GF-D8 (cell line): Measurements from ENCODE around the gene CPNE6.

ENCODE experiments used
- DNase-seq: peaks from one replicate; lab custom pipeline; 2025; lab: John Stamatoyannopoulos, UW

CPNE6 gene

DNA sequence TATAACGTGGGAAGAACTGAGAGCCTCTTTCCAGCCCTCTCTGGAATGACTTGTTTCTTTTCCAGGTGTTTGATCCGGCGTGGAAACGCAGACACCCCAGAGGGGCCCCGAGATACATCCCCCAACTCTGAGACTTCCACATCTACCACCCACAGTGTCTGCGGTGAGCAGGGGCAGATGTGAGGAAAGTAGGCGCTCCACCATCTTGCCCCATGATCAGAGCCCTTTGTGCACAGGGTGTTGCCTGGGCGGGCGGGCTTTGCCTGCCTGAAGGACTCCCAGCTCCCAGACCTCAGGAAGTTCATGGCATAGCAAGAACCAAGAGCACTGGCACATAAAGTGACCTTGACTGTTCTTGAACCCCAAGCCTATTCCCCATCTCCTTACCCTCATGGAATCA is 16.7 kb upstream of the CPNE6 start:
- no peak for DNase-seq

GRCh38 chr14:24055971-24056799 is 15.2 kb upstream of the CPNE6 start:
- no peak for DNase-seq

DNA sequence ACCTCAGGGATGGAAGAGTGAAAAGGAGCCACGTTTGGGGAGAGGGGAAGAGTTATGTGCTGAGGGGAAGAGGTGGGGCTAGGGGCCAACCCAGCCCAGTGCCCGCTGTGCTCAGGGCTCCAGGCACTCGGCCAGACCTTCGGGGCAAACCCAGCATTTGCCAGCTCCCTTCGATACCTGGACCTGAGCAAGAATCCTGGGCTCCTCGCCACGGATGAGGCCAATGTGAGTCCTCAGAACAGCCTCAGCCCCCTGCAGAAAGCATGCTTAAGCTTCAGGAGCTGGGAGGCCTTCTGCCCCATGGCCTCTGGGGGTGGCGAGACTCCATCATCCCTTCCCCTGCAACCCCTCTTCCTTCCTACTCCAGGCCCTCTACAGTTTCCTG is 14.6 kb upstream of the CPNE6 start:
- no peak for DNase-seq

GRCh38 chr14:24057271-24057670 is 14.1 kb upstream of the CPNE6 start:
- no peak for DNase-seq

DNA sequence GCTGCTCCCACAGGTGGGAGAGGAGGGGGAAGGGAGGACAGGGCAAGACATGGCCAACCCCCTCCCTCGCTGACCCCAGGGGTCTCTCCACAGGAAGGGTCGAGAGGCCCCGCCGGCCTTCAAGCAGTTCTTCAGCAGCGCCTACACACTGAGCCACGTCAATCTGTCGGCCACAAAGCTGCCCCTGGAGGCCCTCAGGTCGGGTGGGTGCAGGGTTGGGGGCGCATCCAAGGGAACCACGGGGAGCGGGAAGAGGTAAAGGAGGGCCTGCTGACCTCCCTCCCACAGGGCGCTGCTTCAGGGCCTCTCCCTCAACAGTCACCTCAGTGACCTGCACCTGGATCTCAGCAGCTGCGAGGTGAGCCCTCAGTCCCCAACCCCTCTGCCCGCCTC is 13.5 kb upstream of the CPNE6 start:
- DNase-seq, result no peak

- DNase-seq, result peak; percentile 9
Measured at GRCh38 chr14:24058260-24058950, 13.0 kb upstream of the CPNE6 start.

DNA sequence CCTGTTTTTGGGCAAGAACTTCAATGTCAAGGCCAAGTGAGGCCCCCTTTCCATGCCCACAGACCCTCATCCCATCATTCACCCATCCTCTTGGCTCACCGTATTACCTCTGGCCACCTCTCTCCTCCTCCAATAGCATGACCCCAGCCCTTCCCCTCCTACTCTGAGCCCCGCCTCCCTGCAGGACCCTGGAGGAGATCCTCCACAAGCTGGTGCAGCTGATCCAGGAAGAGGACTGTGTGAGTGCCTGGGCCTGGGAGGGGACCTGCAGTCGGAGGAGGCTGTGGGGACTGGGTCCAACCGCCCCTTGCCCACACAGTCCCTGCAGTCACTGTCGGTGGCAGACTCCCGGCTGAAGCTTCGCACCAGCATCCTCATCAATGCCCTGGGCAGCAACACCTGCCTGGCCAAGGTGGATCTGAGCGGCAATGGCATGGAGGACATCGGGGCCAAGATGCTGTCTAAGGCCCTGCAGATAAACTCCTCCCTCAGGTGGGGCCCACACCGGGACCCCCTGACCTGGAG is 12.3 kb upstream of the CPNE6 start:
- DNase-seq, result no peak

GRCh38 chr14:24059841-24060388 is 11.4 kb upstream of the CPNE6 start:
- no peak for DNase-seq

DNA sequence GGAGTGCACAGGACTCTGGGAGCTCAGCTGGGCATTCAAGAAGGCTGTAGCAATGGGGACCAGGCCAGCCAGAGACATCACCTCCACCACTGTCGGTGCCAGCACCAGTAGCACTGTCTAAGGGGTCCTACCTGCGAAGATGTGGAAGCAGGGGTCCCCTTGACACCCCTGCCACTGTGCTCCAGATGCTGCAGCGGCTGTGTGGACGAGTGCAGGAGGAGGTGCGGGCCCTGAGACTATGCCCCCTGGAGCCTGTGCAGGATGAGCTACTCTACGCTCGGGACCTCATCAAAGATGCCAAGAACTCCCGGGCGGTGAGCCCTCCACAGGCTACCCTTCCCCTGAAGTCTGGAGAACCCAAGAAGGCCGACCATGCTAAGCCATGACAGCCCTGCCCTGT is 10.9 kb upstream of the CPNE6 start:
- DNase-seq, result no peak

- no peak for DNase-seq
Measured at GRCh38 chr14:24060984-24061913, 10.1 kb upstream of the CPNE6 start.

GRCh38 chr14:24062216-24062980 is 9.0 kb upstream of the CPNE6 start:
- DNase-seq, result no peak

DNA sequence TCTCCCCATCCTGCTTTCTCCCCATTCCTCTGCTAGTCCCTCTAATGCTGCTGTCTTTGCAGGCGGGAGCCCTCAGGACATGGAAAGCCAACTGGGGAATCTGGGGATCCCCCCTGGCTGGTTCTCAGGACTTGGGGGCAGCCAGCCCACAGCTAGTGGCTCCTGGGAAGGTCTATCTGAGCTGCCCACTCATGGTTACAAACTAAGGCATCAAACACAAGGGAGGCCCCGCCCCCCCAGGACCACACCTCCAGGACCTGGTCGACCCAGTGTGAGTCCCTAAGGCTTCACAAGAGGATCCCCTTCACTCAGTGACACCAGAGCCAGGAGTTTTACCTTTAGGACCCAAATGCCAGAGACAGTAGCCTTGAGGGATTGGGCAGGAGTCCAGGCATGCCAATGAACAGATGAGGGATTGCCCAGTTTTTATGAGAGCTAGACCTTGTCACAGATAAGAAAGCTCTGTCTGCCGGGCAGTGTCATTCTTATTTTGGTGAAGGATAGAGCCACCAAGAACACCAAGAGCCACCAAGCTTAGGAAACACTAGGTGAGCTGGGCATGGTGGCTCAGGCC is 8.0 kb upstream of the CPNE6 start:
- DNase-seq, result no peak

DNA sequence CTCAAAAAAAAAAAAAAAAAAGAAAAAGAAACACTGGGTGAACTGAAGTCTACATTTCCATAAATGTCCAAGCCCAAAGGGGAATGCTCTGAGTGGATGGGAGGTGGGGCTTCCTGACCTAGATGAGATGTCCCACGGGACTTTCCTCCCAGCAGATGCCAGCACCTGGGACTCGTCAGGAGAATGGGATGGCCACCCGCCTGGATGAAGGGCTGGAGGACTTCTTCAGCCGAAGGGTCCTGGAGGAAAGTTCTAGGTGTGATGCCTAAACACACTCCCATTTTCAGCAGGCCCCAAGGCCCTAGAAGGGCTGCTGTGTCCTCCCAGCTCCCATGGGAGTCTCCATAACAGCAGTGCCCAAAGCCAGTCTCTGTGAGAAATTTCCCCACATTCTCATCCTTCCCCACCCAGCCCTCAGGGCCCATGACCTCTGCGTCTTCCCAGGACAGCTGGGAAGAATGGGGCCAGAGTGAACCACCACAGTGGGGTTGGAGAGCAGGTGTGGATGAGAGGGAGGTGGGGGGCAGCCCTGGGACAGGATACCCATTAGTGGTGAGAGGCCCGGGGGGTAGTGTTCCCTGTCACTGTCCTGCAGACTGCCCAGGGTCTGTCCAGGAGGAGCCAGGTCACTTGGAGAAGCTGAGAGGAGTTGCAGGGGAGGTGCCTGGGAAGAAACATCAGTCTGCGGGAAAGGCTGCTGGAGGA is 7.1 kb upstream of the CPNE6 start:
- DNase-seq, result no peak

DNA sequence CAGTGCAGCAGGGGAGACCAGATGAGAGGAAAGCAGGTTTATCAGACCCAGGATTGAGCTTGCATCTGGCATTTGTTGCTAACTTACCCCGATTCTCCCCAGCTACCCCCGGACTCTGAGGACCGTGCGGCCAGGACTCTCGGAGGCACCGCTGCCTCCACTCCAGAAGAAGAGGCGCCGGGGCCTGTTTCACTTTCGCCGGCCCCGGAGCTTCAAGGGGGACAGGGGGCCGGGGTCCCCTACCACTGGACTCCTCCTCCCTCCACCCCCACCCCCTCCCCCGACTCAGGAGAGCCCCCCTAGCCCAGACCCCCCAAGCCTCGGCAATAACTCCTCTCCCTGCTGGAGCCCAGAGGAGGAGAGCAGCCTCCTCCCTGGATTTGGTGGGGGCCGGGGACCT is 6.5 kb upstream of the CPNE6 start:
- no peak for DNase-seq

- no peak for DNase-seq
Measured at GRCh38 chr14:24065408-24065807, 6.0 kb upstream of the CPNE6 start.

GRCh38 chr14:24066496-24067132 is 4.7 kb upstream of the CPNE6 start:
- DNase-seq, result no peak

- no peak for DNase-seq
Measured at GRCh38 chr14:24067133-24068082, 4.0 kb upstream of the CPNE6 start.

DNA sequence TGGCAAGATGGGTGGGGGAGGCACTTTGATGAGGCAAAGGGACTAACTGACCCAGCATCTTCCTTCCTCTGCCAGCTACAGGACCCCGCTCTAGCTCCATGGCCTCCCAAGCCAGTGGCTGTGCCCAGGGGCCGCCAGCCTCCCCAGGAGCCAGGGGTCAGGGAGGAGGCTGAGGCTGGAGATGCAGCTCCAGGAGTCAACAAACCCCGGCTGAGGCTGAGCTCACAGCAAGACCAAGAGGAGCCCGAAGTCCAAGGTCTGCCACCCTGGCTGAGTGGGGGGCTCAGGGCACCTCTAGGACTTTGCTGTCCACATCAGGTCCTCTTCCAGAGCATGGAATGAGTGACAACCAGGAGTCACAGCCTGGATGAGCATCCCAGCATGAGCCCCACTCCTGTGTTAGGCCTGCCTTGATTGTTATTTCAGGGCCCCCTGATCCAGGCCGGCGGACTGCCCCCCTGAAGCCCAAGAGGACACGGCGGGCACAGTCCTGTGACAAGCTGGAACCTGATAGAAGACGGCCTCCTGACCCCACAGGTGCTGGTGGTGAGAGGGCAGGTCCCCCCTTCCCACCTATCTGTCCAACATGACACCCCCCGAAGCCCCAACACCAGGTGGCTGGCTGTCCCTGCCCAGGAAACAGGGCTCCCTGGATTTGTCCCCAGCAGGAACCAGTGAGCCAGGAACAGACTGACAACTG is 2.5 kb upstream of the CPNE6 start:
- no peak for DNase-seq
